Measurements from ENCODE around the gene CBFA2T3.
"Not testable (repeated sequence)": the region's sequence is repeated elsewhere in the genome, so short reads cannot be mapped to it uniquely, and the experiment has no call there.

The CBFA2T3 gene

GRCh38 chr16:88977018-88977811 lies at the start of gene CBFA2T3:
CBFA2T3 (minus strand) TSS chr16:88977207; CDS start chr16:88976807, 400 bp downstream.
- no peak for DNase-seq

- DNase-seq: no peak
These were observed 49.2 kb upstream of the CBFA2T3 start for GRCh38 chr16:89026121-89026612.

- DNase-seq: no peak
These were observed 48.6 kb upstream of the CBFA2T3 start for GRCh38 chr16:89025636-89026035.

DNA sequence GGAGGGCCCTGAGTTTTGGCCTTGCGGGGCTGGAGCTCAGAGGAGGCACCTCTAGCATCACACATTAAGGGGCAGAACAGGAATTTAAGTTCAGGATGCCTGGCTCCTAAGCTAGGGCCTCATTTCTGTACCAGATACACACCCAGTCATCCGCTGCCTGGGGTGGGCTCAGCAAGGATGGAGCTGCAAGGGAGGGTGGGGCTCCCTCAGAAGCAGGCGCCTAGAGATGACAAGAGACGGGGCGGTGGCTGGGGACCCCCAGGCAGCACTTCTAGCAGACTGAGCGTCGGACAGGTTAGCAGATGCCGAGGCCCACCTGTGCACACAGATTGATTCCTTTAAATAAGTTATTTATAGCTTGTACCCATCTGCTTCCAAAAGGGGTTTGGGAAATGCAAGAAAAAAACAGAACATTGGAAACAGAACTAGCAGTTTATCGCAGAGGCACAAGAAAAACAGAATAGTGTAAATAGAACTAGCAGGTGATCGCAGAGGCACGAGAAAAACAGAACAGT lies 47.6 kb upstream of the CBFA2T3 start:
- no peak for DNase-seq

DNA sequence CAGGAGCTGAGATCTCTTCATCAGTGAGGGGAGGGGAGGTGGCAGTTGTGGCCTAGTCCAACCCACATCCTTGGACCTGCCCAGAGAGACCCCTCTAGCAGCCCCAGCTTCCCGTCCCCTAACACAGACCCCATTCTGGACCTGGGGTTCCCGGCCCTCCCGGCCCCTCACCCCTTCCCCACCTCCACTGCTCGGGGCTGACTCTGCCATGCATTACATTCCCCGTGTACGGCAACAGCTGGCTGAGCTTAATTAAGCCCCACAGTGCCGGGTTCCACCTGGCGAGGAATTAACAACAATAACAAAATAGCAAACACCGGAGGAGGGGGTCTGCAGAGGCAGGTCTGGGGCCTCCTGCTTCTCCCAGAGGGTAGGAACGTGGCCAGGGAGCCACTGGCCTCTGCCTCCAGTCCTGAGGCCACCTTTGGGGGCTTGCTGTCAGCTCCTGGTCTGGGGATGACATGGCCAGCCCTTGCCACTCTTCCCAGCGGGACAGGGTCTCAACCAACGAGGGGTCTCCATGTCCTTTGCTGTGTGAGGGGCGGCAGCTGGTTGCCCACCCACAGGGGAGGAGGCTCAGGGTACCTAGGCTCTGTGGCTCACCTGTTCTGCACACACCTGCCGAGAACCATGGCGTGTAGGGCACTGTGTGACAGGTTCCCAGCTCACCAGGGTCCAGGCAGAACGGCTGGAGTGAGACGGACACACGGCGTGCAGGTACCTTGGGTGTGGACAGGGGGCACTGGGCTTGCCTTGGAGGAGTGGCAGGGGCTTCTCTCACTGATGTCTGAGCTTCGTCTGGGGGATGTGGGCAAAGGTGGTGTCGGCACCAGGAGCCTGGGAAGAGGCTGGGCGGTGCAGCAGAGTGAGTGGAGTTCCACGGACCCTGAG lies 46.9 kb upstream of the CBFA2T3 start:
- no peak for DNase-seq

DNA sequence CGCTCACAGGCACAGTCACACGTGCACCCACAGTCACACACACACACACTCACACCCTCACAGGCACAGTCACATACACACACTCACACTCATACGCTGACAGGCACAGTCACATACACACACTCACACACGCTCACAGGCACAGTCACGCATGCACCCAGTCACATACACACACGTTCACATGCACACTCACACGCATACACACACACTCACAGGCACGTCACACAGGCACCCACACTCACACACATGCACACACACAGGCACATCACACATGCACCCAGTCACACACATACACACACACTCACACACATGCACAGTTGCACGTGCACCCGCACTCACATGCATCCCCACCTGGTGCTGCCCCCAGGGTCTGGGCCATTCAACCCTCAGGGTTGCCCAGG lies 46.1 kb upstream of the CBFA2T3 start:
- DNase-seq: no peak

DNA sequence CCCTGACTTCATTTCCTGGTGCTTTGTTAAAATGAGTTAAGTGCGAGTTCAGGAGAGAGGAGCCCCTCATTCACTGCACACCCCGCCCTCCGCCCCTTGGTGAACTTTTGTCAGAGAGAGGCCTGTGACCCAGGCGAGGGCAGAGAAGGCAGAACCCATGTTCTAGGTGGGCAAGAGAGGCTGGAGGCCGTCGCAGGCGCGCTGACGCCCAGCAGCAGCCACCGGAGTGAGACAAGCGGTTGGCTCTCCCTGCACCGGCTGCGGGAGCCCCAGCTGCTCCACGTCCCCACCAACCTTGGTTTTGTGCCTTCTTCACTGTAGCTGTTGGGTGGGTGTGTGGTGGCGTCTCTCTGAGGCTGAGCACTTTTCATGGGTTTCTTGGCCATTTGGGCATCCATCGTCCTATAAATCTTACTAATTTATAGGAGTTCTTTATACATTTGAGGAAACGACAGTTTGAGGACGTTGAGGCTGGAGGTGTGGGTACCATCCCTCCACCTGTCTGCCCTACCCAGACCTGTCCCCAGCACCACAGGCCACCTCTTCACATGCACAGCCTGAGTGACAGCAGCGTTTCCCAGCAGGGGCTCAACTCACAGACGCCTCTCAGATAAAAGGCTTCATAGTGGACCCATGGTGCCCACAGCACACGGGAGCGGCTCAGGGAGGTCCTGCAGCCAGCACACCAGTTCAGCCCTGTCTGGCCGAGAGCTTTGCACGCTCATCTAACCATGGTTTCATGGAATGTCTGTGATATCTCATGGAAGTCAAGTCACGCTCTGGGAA lies 45.2 kb upstream of the CBFA2T3 start:
- DNase-seq: no peak

DNA sequence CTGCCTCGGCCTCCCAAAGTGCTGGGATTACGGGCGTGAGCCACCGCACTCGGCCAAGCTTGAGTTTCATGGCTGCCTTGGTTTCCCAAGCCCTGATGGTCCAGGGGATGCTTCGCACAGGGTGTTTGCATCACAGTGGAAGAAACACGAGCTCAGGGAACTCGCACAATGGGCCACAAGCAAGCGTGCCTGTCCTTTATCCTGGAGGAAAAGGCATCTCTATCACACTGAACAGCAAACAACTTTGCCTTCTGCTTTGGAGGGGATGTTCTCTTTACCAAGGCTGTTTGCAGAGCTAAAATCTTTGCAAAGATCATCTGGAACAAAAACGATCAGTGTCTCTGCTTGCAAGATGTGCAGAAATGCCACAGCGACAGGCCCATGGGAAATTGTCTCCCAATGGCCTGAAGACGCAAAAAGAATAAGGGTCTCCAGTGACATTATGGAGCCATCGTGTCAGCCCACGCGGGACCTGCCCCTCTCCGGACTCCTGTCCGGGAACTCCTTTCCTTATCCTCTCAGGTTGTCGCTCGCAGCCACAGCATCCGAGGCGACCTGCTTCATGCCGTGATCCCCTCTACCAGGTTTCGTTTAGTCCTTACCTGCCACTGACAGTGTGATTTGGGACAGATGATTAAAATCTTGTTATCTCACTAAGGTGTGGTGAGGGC lies 44.1 kb upstream of the CBFA2T3 start:
- DNase-seq: no peak

DNA sequence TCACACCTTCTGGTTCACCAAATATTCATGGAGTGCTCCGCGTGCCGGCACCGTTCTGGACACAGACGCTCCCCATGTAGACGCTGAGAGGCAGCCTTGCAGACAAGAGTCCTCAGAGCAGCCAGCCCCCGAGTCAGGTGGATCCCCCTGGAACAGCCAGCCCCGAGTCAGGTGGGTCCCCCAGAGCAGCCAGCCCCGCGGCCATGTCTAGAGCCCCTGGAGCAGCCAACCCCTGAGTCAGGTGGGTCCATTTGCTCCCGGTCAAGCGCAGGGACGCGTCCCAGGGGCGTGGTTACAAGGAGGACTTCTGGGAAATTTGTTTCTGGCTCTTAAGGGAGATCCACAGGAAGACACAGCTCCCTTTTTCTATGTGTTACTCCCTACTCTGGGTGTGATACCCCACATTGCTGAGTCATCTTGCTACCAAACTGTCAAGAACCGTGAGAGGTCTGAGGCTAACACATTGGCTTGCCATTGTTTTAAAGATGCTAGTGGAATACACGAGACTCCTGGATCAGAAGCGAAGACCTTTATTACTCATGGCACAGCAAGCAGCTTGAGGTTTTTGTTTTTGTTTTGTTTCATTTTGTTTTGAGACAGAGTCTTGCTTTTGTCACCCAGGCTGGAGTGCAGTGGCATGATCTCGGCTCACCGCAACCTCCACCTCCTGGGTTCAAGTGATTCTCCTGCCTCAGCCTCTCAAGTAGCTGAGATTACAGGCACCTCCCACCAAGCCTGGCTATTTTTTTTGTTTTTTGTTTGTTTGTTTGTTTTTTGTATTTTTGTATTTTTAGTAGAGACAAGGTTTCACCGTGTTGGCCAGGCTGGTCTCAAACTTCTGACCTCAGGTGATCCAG lies 43.3 kb upstream of the CBFA2T3 start:
- no peak for DNase-seq

GRCh38 chr16:89019511-89019910 lies 42.5 kb upstream of the CBFA2T3 start:
- no peak for DNase-seq

DNA sequence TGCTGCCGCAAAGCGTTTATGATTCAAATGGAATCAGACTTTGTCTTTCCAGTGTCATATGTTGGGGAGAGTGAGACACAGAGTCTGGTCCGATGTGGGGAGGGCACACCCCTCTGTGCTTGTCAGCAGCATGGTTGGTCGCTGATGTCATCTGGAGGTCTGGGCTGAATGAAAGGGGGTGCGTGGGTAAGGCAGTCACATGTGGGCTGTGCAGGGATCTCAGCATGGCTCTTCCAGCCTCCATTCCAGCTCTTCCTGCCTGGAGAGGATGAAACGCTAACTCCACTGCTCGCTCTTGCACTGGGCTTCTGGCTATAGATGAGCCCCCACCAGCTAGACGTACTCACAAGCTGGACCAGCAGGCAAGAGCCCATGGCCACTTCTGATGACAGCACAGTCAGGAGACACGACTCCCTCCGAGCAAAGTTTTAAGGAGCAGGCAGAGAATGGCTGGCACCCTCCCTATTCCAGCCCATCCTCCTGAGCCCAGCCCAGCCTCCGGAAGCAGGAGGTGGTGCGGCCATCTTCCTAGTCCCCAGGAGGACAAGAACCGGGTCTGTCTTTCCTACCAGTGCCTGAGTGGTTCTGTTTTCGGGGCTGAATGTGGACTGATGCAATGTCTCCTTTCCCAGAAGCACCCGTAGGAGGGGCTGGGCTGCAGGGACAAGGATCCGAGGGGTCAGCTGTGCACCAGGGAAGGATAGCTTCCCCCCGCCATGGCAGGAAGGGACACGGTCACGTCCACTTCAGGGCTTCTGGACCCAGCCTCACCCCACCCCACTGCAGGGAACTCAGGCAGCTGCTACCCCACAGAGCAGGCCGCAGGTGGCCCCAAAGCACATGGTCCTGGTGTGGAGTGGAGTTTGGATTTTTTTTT lies 41.5 kb upstream of the CBFA2T3 start:
- DNase-seq: no peak

- no peak for DNase-seq
These were observed 40.7 kb upstream of the CBFA2T3 start for GRCh38 chr16:89017543-89018281.

DNA sequence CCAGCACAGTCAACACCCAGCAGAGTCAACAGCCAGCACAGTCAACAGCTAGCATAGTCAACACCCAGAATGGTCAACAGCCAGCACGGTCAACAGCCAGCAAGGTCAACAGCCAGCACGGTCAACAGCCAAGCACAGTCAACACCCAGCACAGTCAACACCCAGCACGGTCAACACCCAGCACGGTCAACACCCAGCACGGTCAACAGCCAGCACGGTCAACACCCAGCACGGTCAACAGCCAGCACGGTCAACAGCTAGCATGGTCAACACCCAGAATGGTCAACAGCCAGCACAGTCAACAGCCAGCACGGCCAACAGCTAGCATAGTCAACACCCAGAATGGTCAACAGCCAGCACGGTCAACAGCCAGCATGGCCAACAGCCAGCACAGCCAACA lies 39.6 kb upstream of the CBFA2T3 start:
- DNase-seq: not testable (repeated sequence)

DNA sequence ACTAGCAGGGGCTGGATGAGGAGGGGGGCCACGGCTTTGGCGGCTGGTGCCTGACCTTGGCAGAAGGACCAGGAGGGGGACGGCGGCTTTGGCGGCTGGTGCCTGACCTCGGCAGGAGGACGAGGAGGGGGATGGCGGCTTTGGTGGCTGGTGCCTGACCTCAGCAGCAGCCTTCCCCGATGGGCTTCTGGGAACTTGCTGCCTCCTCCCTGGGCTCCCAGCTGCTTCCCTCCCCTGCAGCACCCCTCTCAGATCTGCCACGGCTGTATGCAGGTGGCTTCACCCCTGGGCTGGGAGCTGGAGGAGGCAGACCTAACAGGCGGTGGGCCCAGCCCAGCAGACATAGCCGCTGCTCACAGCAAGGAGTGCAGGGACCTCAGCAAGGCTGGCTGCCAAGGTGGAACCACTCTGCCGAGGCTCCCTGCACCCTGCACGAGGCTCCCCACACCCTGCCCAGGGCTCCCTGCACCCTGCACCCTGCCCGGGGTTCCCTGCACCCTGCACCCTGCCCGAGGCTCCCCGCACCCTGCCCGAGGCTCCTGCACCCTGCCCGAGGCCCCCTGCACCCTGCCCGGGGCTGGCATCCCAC lies 38.4 kb upstream of the CBFA2T3 start:
- DNase-seq: no peak

GRCh38 chr16:89014403-89015230 lies 37.6 kb upstream of the CBFA2T3 start:
- no peak for DNase-seq

- DNase-seq: no peak
These were observed 36.8 kb upstream of the CBFA2T3 start for GRCh38 chr16:89013692-89014402.

- no peak for DNase-seq
These were observed 36.1 kb upstream of the CBFA2T3 start for GRCh38 chr16:89013111-89013510.

Data from NCI-H187 treated with DMSO at 0.1 percent for 48 hours (cell line).